B cell (primary cell): ENCODE results near the gene ZNF141. TPM values are rescaled to one million over a fixed set of nuclear protein-coding genes. Genes with fewer than 3 reads are reported as not detected.

Experiments used
- ATAC-seq: fragments of 200-7000 bp; cut with Tn5 transposase; one replicate; pipeline ENCODE4 v1.10.0; 2021; ENCODE audit warnings: low read depth, mild to moderate bottlenecking, moderate number of reproducible peaks, moderate library complexity
- CTCF ChIA-PET: fragments of 350-600 bp; sonication (Branson Sonifier 250); formaldehyde crosslinking; loops from one replicate; lab custom pipeline; 2021; ENCODE audit warnings: antibody characterized with exemption, inconsistent platforms; lab: Charles Lee
- POLR2A ChIA-PET: fragments of 350-600 bp; sonication (Branson Sonifier 250); formaldehyde crosslinking; loops from one replicate; lab custom pipeline; 2021; ENCODE audit warnings: antibody characterized with exemption; lab: Charles Lee
- DNase-seq: peaks from one replicate; pipeline ENCODE4 v3.0.0; 2013
- H2AFZ ChIP-seq: 2 replicates; pipeline ENCODE4 v1.6.1; 2012; ENCODE audit warnings: mild to moderate bottlenecking, low read depth, low read length; ENCODE audit not compliant: insufficient read depth, poor library complexity, severe bottlenecking
- H3K27ac ChIP-seq, 2 donors: 1 replicate in 1 of 2; 2 replicates in 1 of 2; pipeline ENCODE4 v1.5.1; 2012 to 2013; ENCODE audit warnings: low read length in 2 of 2, mild to moderate bottlenecking in 2 of 2, moderate library complexity in 1 of 2
- H3K27me3 ChIP-seq, 4 experiments: fragments of 200-600 bp in 1 of 4; sonication (generic) in 1 of 4; replicated peaks in 1 of 4; 1 replicate in 2 of 4; 2 replicates in 2 of 4; pipeline versions ENCODE4 v1.6.1 to v1.7.0; 2013 to 2016; ENCODE audit warnings: low read length in 3 of 4, mild to moderate bottlenecking in 2 of 4, mixed read lengths in 1 of 4, moderate library complexity in 1 of 4; ENCODE audit not compliant: insufficient read depth in 4 of 4, control insufficient read depth in 3 of 4; ENCODE audit errors: control extremely low read depth in 1 of 4
- H3K36me3 ChIP-seq, 2 experiments: replicated peaks in 1 of 2; 1 replicate in 1 of 2; 2 replicates in 1 of 2; pipeline versions ENCODE4 v1.6.1 to v1.7.1; 2013; ENCODE audit warnings: low read length in 1 of 2; ENCODE audit not compliant: insufficient read depth in 2 of 2, control insufficient read depth in 1 of 2; ENCODE audit errors: control extremely low read depth in 1 of 2, extremely low read depth in 1 of 2
- H3K4me1 ChIP-seq, 2 donors: fragments of 200-600 bp in 1 of 2; sonication (generic) in 1 of 2; 1 replicate in 1 of 2; 2 replicates in 1 of 2; pipeline versions ENCODE4 v1.5.1 to v1.6.1; 2013 to 2017; ENCODE audit warnings: low read length in 2 of 2; ENCODE audit not compliant: control insufficient read depth in 2 of 2, insufficient read depth in 2 of 2
- H3K4me2 ChIP-seq: replicated peaks from 2 replicates; pipeline ENCODE3; 2012; ENCODE audit warnings: mild to moderate bottlenecking, low read depth, low read length; ENCODE audit not compliant: poor library complexity, severe bottlenecking
- H3K4me3 ChIP-seq, 5 experiments: fragments of 200-600 bp in 1 of 5; sonication (generic) in 1 of 5; 1 replicate in 3 of 5; 2 replicates in 2 of 5; pipeline versions ENCODE4 v1.5.1 to v1.7.0; 2011 to 2016; ENCODE audit warnings: low read length in 4 of 5, mild to moderate bottlenecking in 4 of 5, low read depth in 2 of 5, control low read depth in 1 of 5, moderate library complexity in 1 of 5; ENCODE audit not compliant: insufficient read depth in 1 of 5; ENCODE audit errors: control extremely low read depth in 1 of 5, extremely low read depth in 1 of 5
- H3K79me2 ChIP-seq: fragments of 200-600 bp; sonication (generic); one replicate; pipeline ENCODE4 v1.6.0; 2016; ENCODE audit warnings: low read length; ENCODE audit not compliant: control insufficient read depth, insufficient read depth
- H3K9ac ChIP-seq: fragments of 200-600 bp; sonication (generic); 2 replicates; pipeline ENCODE4 v1.6.1; 2017; ENCODE audit warnings: mild to moderate bottlenecking, low read length, moderate library complexity
- H3K9me3 ChIP-seq, 3 donors: one replicate each; pipeline versions ENCODE4 v1.6.1 to v1.7.1; 2013; ENCODE audit warnings: low read length in 2 of 3; ENCODE audit not compliant: control insufficient read depth in 2 of 3, insufficient read depth in 1 of 3; ENCODE audit errors: control extremely low read depth in 1 of 3
- H4K20me1 ChIP-seq: 2 replicates; pipeline ENCODE4 v1.6.0; 2012; ENCODE audit warnings: mild to moderate bottlenecking, low read length; ENCODE audit not compliant: insufficient read depth, control insufficient read depth, poor library complexity, severe bottlenecking
- H3K27ac Mint-ChIP-seq: one replicate; pipeline ENCODE4 v1.8.0; 2021; ENCODE audit warnings: mixed read lengths
- H3K27me3 Mint-ChIP-seq: one replicate; pipeline ENCODE4 v1.8.0; 2021; ENCODE audit warnings: mixed read lengths
- H3K4me1 Mint-ChIP-seq: one replicate; pipeline ENCODE4 v1.8.0; 2021; ENCODE audit warnings: mixed read lengths
- H3K4me3 Mint-ChIP-seq: one replicate; pipeline ENCODE4 v1.8.0; 2021; ENCODE audit warnings: mixed read lengths
- H3K9me3 Mint-ChIP-seq: one replicate; pipeline ENCODE4 v1.8.0; 2022; ENCODE audit warnings: mixed read lengths; ENCODE audit not compliant: insufficient read depth
- EZH2 ChIP-seq: IDR thresholded peaks from 2 replicates; pipeline ENCODE4 v1.6.1; 2012; ENCODE audit warnings: borderline replicate concordance, low read depth, mild to moderate bottlenecking, moderate library complexity, low read length; ENCODE audit not compliant: insufficient read depth, poor library complexity, severe bottlenecking
- WGBS: methylation state at CpG from one replicate; pipeline ENCODE4 v1.1.5; 2013; ENCODE audit warnings: missing lambda C conversion rate; ENCODE audit not compliant: insufficient coverage; 5-methylcytosine and 5-hydroxymethylcytosine counted together
- intact Hi-C: fragments of 100-400 bp; cut with micrococcal nuclease; formaldehyde crosslinking; loops from one replicate; pipeline ENCODE4 v1.10.0; 2022
- polyA plus RNA-seq: library from polyadenylated mRNA; depleted of rRNA; stranded (reverse); fragments of >200 nt; gene quantifications from 2 replicates; pipeline ENCODE4 v1.2.3, GENCODE V29; 2012
- total RNA-seq, 2 donors: library from RNA; stranded (reverse); fragments of 120-200 nt in 1 of 2; gene quantifications; 1 replicate in 1 of 2; 2 replicates in 1 of 2; pipeline versions ENCODE4 v1.2.3 to v1.2.4, GENCODE V29; 2013 to 2022
- TF ChIP-seq, protein P1 (sequence below): fragments of 200-600 bp; IDR thresholded peaks from one replicate; pipeline ENCODE4 v1.8.0; 2022; ENCODE audit warnings: antibody characterized with exemption, mild to moderate bottlenecking

The ZNF141 gene
- total and polyA plus RNA-seq, 2 donors (not counting 1 experiment from before 2014, with no cell fraction given), result 8.0 to 68.1 TPM

DNA sequence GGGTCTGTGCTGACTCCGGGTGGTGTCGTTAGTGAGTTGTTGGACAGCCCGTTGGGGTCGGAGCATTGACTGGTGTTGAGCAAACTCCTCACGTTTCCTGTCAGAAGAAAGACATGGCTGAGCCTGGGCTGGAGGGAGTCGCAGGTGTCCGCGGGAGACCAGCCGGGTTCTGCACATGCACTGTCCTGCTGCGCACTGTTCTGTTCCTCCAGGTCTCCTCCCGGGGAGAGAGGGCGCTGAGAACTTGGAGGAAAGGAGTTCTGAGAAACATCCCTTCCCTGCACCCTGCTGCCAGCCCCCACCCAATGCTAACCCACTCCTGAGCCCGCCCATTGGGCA, 1.1 kb downstream of the ZNF141 start:
- peak overlapping the region; percentile 75 for H3K4me2 ChIP-seq
- H2AFZ ChIP-seq, result no peak overlapping the region
- H3K36me3 ChIP-seq, result peaks cover 2 to 17% of the 10 kb centered on the region in 2 experiments
- TF ChIP-seq, protein P1, sequence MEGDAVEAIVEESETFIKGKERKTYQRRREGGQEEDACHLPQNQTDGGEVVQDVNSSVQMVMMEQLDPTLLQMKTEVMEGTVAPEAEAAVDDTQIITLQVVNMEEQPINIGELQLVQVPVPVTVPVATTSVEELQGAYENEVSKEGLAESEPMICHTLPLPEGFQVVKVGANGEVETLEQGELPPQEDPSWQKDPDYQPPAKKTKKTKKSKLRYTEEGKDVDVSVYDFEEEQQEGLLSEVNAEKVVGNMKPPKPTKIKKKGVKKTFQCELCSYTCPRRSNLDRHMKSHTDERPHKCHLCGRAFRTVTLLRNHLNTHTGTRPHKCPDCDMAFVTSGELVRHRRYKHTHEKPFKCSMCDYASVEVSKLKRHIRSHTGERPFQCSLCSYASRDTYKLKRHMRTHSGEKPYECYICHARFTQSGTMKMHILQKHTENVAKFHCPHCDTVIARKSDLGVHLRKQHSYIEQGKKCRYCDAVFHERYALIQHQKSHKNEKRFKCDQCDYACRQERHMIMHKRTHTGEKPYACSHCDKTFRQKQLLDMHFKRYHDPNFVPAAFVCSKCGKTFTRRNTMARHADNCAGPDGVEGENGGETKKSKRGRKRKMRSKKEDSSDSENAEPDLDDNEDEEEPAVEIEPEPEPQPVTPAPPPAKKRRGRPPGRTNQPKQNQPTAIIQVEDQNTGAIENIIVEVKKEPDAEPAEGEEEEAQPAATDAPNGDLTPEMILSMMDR, result no peak
- TF ChIP-seq EZH2, result no peak
- peaks cover 6 to 25% (median 22%) of the 10 kb centered on the region in 3 donors for H3K9me3 ChIP-seq
- peak overlapping the region in 1 of 2 donors; percentile 95 for H3K27ac ChIP-seq
- no peaks in the 10 kb centered on the region for H4K20me1 ChIP-seq
- H3K4me1 ChIP-seq, result peaks cover 16 to 22% of the 10 kb centered on the region in 2 donors
- CTCF ChIA-PET, result interaction anchor here (0.7 kb wide), 1 partner anchor 9 kb away, joined by 3 read pairs; no protein-coding TSS in a partner anchor
- 45% methylated on average over 9 of the region's 13 CpGs for WGBS
- Mint-ChIP-seq H3K27ac (no peak overlapping the region), H3K4me1 (peaks cover 41% of the 10 kb centered on the region), H3K9me3 (peaks cover 7% of the 10 kb centered on the region), H3K4me3 (peak overlapping the region; percentile 100), H3K27me3 (no peaks in the 10 kb centered on the region)
- POLR2A ChIA-PET, result interaction anchor here (1.0 to 2.5 kb wide), 2 partner anchors 10 to 135 kb away, joined by 4 to 11 read pairs; no protein-coding TSS in a partner anchor
- H3K4me3 ChIP-seq, result peak overlapping the region in 4 of 5 experiments; percentile 61 to 90 (median 84)
- DNase-seq (peak; percentile 23), ATAC-seq (no peak)
- intact Hi-C loops, result loop anchor here (5.0 kb wide), 4 partner anchors 216 to 584 kb away; partner anchors contain the start of gene ZNF718
- H3K79me2 ChIP-seq, result peaks cover 57% of the 10 kb centered on the region
- no peaks in the 10 kb centered on the region for H3K27me3 ChIP-seq
- H3K9ac ChIP-seq, result peak overlapping the region; percentile 78

- Mint-ChIP-seq H3K4me1 (peaks cover 39% of the 10 kb centered on the region), H3K4me3 (peak overlapping the region; percentile 8), H3K9me3 (peaks cover 10% of the 10 kb centered on the region), H3K27me3 (no peaks in the 10 kb centered on the region), H3K27ac (no peak overlapping the region)
- TF ChIP-seq, protein P1, result peak; percentile 44
- no peak for TF ChIP-seq EZH2
- 100% methylated on average over 4 of the region's 4 CpGs for WGBS
- Histone ChIP-seq H2AFZ (no peak overlapping the region), H3K27me3 (no peaks in the 10 kb centered on the region), H3K4me3 (no peak overlapping the region), H3K79me2 (peaks cover 60% of the 10 kb centered on the region), H3K27ac (no peak overlapping the region), H3K9ac (no peak overlapping the region), H3K36me3 (peaks cover 5 to 27% of the 10 kb centered on the region in 2 experiments), H3K4me2 (no peak overlapping the region), H4K20me1 (no peaks in the 10 kb centered on the region), H3K9me3 (peaks cover 9 to 29% (median 26%) of the 10 kb centered on the region in 3 donors), H3K4me1 (peaks cover 16 to 22% of the 10 kb centered on the region in 2 donors)
- no peak for DNase-seq
- POLR2A ChIA-PET, result no interaction called here
- no peak for ATAC-seq
- CTCF ChIA-PET, result no interaction called here
- intact Hi-C loops, result no loop called here
Measured at GRCh38 chr4:340011-340410, 2.4 kb downstream of the ZNF141 start.
